GM18870 (cell line): Measurements from ENCODE around the gene FCRL3.
"Not testable (repeated sequence)": the region's sequence is repeated elsewhere in the genome, so short reads cannot be mapped to it uniquely, and the experiment has no call there.

Experiments
- ATAC-seq: cut with Tn5 transposase; IDR thresholded peaks from one replicate; pipeline ENCODE4 v1.9.1; 2021; ENCODE audit warnings: moderate library complexity; ENCODE audit not compliant: unreplicated experiment

FCRL3 gene, protein sequence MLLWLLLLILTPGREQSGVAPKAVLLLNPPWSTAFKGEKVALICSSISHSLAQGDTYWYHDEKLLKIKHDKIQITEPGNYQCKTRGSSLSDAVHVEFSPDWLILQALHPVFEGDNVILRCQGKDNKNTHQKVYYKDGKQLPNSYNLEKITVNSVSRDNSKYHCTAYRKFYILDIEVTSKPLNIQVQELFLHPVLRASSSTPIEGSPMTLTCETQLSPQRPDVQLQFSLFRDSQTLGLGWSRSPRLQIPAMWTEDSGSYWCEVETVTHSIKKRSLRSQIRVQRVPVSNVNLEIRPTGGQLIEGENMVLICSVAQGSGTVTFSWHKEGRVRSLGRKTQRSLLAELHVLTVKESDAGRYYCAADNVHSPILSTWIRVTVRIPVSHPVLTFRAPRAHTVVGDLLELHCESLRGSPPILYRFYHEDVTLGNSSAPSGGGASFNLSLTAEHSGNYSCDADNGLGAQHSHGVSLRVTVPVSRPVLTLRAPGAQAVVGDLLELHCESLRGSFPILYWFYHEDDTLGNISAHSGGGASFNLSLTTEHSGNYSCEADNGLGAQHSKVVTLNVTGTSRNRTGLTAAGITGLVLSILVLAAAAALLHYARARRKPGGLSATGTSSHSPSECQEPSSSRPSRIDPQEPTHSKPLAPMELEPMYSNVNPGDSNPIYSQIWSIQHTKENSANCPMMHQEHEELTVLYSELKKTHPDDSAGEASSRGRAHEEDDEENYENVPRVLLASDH

GRCh38 chr1:157700732-157701131 lies at the start of gene FCRL3:
Gene FCRL3 (minus strand): TSS chr1:157700769. CDS start chr1:157700489, 280 bp downstream.
- ATAC-seq, result no peak

- ATAC-seq, result no peak
Observed at GRCh38 chr1:157748262-157748817, 47.8 kb upstream of the FCRL3 start.

GRCh38 chr1:157739229-157739901 lies 38.8 kb upstream of the FCRL3 start:
- no peak for ATAC-seq

GRCh38 chr1:157735991-157736390 lies 35.4 kb upstream of the FCRL3 start:
- ATAC-seq, result not testable (repeated sequence)

DNA sequence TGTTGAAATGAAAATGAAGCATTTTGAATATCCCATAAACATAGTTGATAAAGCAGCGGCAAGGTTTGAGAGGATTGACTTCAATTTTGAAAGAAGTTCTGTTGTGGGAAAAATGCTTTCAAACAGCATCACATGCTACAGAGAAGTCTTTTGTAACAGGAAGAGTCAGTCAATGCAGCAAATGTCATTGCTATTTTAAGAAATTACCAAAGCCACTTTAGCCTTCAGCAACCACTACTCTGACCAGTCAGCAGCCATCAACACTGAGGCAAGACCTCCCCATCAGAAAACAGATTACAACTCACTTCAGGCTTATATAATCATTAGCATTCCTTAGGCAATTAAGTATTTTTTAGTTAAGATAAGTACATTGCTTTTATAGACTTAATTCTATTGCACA lies 33.8 kb upstream of the FCRL3 start:
- ATAC-seq, result no peak

GRCh38 chr1:157732755-157733154 lies 32.2 kb upstream of the FCRL3 start:
- no peak for ATAC-seq

DNA sequence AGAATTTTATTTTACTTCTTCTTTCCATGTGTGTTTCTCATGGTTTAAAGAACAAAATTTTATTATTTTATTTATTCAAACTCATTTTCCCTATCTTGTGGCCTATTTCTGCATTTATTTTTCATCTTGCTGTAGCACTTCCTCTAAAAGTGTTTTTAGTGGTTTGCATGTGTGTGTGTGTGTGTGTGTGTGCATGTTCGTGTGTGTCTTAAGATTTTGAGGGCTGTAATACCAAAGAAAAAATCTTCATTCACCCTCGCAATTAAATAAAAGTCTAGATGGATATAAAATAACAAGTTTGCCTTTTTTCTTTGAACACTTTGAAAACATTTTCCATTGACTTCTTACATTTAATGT lies 24.6 kb upstream of the FCRL3 start:
- ATAC-seq, result no peak

GRCh38 chr1:157724537-157725220 lies 24.1 kb upstream of the FCRL3 start:
- ATAC-seq, result no peak

DNA sequence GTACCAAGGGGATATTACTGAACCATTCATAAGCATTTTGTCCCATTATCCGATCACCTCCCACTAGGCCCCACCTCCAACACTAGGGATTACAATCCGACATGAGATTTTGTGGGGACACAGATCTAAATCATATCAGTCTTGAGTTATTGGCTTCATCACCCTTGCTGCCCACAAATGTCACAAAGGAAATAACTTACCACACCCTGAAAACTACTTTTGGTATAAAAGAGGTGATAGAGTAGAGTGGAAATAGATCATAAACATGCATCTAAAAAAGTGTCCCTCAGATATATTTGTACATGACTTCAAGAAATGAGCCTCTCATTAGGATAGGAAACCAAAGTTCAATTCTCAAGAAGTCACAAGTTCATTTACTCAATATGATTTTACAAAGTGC lies 22.6 kb upstream of the FCRL3 start:
- no peak for ATAC-seq

DNA sequence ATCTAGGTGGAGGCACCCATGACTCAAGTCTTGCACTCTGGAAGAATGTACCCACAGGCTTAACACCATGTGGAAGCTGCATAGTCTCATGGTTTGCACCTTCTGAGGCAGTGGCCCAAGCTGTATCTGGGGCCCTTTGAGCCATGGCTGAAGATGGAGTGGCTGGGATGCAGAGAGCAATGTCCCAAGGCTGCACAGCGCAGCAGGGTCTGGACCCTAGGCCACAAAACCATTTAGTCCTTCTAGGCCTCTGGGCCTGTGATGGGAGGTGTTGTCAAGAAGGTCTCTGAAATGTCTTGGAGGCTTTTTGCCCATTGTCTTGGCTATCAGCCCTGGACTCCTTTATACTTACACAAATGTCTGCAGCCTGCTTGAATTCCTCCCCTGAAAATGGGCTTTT lies 21.4 kb upstream of the FCRL3 start:
- no peak for ATAC-seq

DNA sequence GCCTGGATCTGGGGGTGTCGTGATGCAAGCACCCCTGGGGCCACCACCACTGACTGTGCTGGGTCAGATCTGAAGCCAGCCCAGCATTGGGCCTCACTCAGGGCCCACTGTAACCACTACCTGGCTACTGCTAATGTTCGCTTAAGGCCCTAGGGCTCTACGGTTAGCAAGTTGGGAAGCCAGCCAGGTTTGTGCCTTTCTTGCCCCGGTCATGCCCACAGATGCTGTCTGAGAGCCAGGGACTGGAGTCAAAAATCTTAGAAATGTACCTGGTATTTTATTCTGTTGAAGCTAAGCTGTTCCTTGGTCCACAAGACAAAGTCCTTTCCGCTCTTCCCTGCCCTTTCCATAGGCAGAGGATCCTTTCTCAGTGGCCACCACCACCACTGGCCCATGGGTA lies 15.2 kb upstream of the FCRL3 start:
- ATAC-seq, result no peak

DNA sequence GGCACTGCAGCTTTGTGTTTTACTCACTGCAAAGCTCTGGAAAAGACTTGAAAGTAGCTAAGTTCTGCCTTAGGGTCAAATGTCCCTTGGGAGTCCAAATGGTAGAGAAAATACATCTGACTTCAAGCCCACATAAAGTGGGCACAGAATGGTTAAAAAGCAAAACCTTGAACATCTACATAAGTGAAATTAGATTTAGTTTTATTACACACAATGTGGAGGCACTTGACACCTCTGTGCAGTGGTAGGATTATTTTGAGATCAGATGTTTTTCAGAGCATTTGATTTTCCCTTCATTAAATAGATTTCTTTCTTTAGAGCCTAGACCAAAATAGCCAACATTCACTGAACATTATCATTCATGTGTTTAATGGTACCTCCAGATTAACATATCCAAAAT lies 11.2 kb upstream of the FCRL3 start:
- ATAC-seq, result no peak

GRCh38 chr1:157704878-157705277 lies 4.3 kb upstream of the FCRL3 start:
- peak; percentile 47 for ATAC-seq

DNA sequence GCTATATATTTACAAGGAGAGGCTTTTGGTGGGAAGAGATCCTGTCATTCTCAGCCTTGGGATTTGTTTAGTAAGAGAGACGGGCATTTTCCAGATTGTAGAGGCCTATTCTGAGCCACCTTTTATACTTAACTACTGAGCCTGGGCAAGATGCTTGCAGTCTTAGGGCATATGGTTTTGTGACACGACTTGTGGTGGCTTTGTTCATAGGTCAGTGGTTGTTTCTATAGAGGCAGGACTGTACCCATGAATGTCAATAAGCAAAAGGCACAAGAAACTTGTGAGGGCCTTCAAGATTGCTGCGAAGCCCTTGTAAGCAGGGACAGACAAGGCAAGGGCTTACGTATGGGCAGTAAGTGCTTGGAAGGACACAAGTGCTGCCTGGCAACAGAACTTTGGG lies 3.4 kb upstream of the FCRL3 start:
- no peak for ATAC-seq

DNA sequence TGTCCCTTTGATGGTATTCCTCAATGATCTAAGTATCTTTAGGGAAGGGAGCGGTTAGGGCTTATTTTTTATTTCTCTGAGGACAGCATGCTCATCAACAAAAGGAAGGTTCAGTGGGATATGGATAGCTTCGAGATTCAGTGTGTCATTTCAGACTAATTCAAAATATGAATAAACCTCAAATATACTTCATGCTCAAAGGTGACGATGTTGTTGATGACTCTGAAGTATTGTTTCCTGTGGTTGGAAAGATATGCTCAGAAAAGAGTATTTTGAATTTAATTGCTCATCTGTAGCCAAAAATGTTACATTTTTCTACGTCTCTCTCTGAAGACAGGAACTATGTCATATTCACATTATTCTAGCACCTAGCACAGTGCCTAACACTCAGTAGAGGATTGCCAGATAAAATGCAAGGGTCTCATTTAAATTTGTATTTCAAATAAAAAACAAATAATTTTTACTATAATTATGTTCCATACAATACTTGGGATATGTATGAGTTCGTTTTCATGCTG lies 1.8 kb upstream of the FCRL3 start:
- ATAC-seq, result no peak

GRCh38 chr1:157700305-157700704 lies 264 bp downstream of the FCRL3 start:
- no peak for ATAC-seq

- no peak for ATAC-seq
Observed at GRCh38 chr1:157697781-157698569, 2.6 kb downstream of the FCRL3 start.

GRCh38 chr1:157696966-157697628 lies 3.5 kb downstream of the FCRL3 start:
- ATAC-seq, result no peak

GRCh38 chr1:157695417-157695816 lies 5.2 kb downstream of the FCRL3 start:
- no peak for ATAC-seq
